A549 treated with CpdA at 1 μM for 4 hours (cell line): ENCODE measurements around the gene ARHGAP4. TPM values are rescaled to one million over a fixed set of nuclear protein-coding genes. Genes with fewer than 3 reads are reported as not detected.

Experiments used
- total RNA-seq: library from RNA; stranded (reverse); fragments of 200-300 nt; extraction: Qiagen RNA extraction; gene quantifications from 5 replicates; pipeline ENCODE4 v1.2.3, GENCODE V29; 2022; ENCODE audit warnings: low read depth

Gene ARHGAP4
- total RNA-seq = 0.75 to 2.2 TPM (median 1.6 TPM) in 5 replicates

DNA sequence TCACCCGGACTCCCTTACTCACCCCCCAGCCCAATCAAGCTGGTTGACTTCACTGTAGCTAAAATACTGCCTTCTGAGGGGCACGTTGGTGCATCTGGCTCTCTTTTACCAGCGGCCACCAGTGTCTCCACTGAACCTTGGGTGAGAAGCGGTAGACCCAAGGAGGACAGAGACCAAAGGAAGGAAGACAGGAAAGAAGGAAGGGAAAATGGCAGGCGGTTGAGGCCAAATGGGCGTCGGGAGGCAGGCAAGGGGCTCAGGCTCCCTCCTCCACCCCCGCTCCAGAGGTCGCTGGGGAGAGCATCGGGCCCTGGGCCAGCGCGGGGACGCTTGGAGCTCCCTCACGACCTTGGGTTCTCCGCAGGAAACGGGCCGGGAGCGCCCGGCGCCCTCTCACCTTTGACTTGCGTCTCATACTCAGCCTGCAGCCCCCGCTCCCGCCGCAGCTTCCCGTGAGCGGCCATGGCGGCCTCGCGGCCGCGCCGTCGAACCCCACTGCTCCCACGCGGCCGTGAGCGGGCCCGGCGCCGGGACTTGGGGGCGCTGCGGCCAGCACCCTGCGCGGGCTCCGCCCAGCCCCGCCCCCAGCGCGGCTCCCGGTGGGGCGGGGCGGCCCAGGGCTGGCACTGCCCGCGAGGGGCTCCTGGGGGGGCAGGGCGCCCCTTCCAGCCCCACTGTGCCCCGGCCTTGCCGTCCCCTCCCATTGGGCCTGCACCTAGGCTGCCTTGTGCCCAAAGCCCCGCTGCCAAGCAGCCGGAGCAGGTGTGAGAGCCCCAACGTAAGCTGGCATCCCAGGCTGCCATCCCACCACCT, at the start of gene ARHGAP4:
ARHGAP4 (minus strand) TSS at position 526 of the 813 bp plus-strand sequence; CDS start at position 464, 62 bp downstream.

DNA sequence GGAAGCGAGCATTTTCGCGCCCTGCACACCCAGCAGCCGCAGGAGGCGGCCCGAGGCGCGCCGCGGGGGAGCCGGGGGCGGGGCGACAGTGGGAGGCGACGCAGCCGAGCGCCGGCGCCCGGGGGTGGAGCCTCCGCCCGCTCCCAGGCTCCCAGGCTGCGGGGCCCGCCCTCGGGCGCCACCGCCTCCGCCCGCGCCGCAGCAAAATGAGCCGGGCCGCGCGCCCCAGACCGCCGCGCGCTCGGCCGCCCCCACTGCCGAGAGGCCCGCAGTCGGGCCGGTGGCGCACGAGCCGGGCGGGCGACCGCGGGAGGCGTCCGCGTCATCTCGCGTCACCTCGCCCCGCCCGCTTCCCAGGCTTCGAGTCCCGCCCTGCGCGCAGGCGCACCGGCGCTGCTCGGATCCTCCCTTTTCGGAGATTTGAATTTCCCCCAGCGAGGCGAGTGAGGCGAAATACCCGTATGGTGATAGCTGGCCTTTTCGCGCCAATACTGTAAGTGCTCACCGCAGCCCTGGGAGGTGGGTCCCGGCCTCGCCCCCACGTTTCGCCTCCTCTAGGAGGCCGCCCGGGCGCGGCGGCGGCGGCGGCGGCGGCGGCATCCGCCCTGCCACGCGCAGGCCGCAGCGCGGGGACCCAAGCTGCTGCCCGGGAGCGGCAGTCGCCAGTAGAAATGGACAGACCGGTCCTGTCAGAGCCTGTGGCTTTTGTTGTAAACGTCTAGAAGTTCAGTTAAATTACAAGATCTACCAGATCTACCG, 46.5 kb upstream of the ARHGAP4 start, which contains the start of gene TMEM187:
TMEM187 (plus strand) TSS at position 387 of the 759 bp plus-strand sequence. CDS start 9,309 bp downstream, outside the sequence.

DNA sequence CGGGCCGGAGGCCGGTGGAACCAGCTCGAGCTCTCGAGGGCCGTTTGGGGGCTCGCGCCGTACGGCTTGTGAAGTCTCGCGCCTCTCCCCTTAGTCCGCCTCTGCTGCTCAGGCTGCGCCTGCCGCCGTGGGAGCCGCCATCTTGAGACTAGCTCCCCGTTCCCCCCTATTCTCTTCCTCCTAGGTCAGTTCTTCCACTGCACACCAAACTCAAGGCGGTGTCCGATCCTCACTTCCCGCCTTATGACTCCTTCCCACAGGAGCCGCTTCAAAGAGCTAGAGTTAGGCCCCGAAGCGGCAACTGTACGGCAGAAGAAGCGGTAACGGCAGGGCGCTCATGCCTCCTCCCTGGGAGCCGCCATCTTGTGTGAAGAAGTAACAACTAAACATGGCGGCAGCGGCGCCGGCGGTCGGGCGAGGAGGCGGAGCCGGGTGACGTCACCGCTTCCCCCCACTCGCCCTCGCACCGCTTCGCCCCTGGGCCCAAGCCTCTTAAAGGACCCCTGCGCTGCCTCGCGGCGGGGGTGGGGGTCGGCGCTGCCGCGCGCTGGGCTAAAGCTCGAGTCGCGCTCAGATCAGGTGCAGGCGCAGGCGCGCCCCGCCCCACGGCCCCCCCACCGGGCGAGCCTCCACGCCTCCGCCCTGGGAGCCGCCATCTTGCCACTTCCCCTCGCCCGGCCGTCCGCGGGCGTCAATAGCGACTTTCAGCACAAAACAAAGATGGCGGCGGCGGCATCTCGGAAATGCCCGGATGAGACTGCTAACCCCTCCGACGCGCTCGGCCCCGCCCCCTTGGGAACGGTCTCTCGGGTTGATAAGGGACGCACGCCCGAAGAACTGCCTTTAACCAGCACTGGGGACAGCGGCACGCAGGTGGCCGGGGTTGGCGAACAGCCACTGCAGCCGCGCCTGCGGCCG, 45.6 kb upstream of the ARHGAP4 start, which contains the start of gene HCFC1:
HCFC1 (minus strand) TSS at position 369 of the 918 bp plus-strand sequence. CDS start 978 bp downstream, outside the sequence.

GRCh38 chrX:153944140-153944799, 18.2 kb upstream of the ARHGAP4 start, which contains the start of gene RENBP:
TSS of gene RENBP (minus strand) at chrX:153944643. CDS start at chrX:153944610, 33 bp downstream.

DNA sequence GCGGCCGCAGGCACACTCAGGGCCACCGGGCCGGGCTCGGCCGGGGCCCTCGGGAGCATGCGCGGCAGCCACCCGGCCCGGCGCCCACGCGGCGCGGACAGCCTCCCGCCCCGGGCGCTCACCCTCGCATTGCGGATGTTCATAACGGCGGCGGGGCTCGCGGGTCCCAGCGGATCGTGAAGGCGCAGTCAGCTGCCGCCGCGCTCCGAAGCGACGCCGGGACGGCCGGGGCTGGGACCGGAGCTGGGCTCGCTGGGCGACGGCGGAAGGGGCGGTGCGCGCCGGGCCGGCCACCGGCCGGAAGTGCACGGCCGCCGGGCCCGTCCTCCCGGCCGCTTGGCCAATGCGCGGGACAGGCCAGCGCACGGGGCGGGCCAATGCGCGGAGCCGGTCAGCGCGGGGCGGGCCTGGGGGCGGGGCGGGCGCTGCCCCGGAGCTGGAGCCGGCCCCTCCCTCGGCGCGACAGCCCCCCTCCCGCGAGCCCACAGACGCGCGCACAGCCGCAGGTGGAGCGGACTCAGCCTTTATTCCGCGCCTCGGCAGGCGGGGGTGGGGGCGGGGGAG, 8.8 kb upstream of the ARHGAP4 start, which contains the start of gene NAA10:
NAA10 (minus strand) TSS at position 276 of the 564 bp plus-strand sequence; CDS start at position 143, 133 bp downstream.

DNA sequence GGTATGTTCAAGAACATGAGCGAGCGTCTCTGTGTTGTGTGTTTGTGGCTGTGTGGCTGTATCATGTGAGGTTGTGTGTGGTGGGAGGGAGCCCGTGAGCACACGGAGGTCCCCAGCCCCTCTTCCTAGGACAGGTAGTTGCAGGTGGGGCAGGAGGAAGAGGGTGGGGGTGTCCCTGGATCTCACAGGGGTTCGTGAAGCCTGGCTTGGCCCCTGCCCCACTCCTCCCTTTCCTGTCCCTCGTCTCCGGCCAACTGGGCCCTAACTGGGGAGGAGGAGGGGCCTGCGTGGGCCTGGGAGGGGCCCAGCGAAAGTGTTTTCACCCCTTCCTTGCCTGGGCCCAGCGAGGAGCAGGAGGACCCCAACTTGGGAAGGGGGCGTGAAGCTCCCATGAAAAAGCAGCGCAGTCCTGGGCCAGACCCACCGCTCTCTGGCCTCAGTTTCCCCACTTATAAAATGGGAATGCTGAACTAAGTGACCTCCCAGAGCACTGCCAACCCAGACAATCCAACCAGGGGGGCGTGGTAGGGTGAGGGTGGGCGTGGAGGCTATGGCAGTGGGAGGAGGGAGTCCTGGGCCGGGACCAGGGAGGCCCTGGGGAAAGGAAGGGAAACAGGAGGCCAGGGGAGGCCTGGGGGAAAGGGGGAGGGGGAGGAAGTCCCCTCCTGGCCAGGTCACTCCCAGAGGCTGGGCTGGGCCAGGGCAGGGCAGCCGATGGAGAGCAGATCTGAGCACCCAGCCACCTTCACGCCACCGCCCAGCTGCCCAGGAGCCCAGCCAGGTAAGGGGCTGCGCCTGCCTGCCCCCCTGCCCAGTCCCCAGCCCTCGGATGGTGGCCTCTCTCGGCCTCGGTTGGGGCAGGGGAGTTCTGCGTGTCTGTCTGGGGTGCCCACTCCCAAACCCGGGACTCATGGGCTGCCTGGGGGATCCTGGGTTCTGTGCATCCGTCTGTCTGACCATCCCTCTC, 21.8 kb downstream of the ARHGAP4 start, which contains the start of gene AVPR2:
AVPR2 (plus strand) TSS at position 683 of the 967 bp plus-strand sequence. CDS start 473 bp downstream, outside the sequence.

GRCh38 chrX:153885968-153886903, 39.8 kb downstream of the ARHGAP4 start, which contains the start of gene L1CAM:
TSS of gene L1CAM (minus strand) at chrX:153886173. CDS start at chrX:153875836, 10,337 bp downstream.

Other genes with a start within 250 kb of the ARHGAP4 start
- gene SLC6A8, start 238.3 kb downstream of the ARHGAP4 start, total RNA-seq = 10.2 to 13.2 TPM (median 11.1 TPM) in 5 replicates
- gene BCAP31, start 201.9 kb downstream of the ARHGAP4 start, total RNA-seq = 359 to 414 TPM (median 373 TPM) in 5 replicates
- 2.0 to 4.1 TPM (median 3.8 TPM) in 5 replicates for gene ABCD1, start 201.4 kb downstream of the ARHGAP4 start, total RNA-seq
- 3.0 to 4.1 TPM (median 3.7 TPM) in 5 replicates for gene PLXNB3, start 162.0 kb downstream of the ARHGAP4 start, total RNA-seq
- 0.07 to 0.10 TPM in 2 of 5 replicates, not detected in the others for gene SRPK3, start 145.2 kb downstream of the ARHGAP4 start, total RNA-seq
- 57.5 to 63.5 TPM (median 61.5 TPM) in 5 replicates for gene IDH3G, start 131.9 kb downstream of the ARHGAP4 start, total RNA-seq
- gene SSR4, start 131.6 kb downstream of the ARHGAP4 start, total RNA-seq = 364 to 443 TPM (median 420 TPM) in 5 replicates
- gene PDZD4, start 95.7 kb downstream of the ARHGAP4 start, total RNA-seq = 2.7 to 3.5 TPM (median 3.0 TPM) in 5 replicates
- 19.6 to 26.8 TPM (median 21.1 TPM) in 5 replicates for gene L1CAM, start 40.1 kb downstream of the ARHGAP4 start, total RNA-seq
- 0.07 to 0.12 TPM in 2 of 5 replicates, not detected in the others for gene AVPR2, start 21.6 kb downstream of the ARHGAP4 start, total RNA-seq
- gene NAA10, start 8.8 kb upstream of the ARHGAP4 start, total RNA-seq = 208 to 230 TPM (median 214 TPM) in 5 replicates
- gene RENBP, start 18.4 kb upstream of the ARHGAP4 start, total RNA-seq = 0.11 to 0.24 TPM (median 0.14 TPM) in 5 replicates
- 36.3 to 45.1 TPM (median 40.5 TPM) in 5 replicates for gene HCFC1, start 45.6 kb upstream of the ARHGAP4 start, total RNA-seq
- gene TMEM187, start 46.5 kb upstream of the ARHGAP4 start, total RNA-seq = 3.4 to 8.9 TPM (median 5.1 TPM) in 5 replicates
- gene IRAK1, start 93.6 kb upstream of the ARHGAP4 start, total RNA-seq = 185 to 227 TPM (median 213 TPM) in 5 replicates
- gene MECP2, start 171.5 kb upstream of the ARHGAP4 start, total RNA-seq = 17.0 to 20.7 TPM (median 20.1 TPM) in 5 replicates
- gene OPN1LW, start 218.0 kb upstream of the ARHGAP4 start, total RNA-seq = not detected in 5 replicates